Fibroblast of villous mesenchyme (primary cell): ENCODE results near the gene TSPEAR. TPM values are rescaled to one million over a fixed set of nuclear protein-coding genes. Genes with fewer than 3 reads are reported as not detected.

Experiments
- DNase-seq: peaks from one replicate; pipeline ENCODE4 v3.0.0-alpha.2; 2010; ENCODE audit warnings: low read depth
- H3K4me3 ChIP-seq: 2 replicates; pipeline ENCODE4 v1.5.1; 2011; ENCODE audit warnings: low read depth, mild to moderate bottlenecking, low read length
- CTCF ChIP-seq: IDR thresholded peaks from 2 replicates; pipeline ENCODE4 v1.5.1; 2012; ENCODE audit warnings: low read depth, mild to moderate bottlenecking, low read length; ENCODE audit not compliant: insufficient read depth
- total RNA-seq: library from RNA; depleted of rRNA; stranded (reverse); fragments of >200 nt; gene quantifications from 2 replicates; pipeline ENCODE4 v1.2.3, GENCODE V29; 2012

Gene TSPEAR
- total RNA-seq, 1 donor: not detected

- no peak overlapping the region for H3K4me3 ChIP-seq
- DNase-seq: no peak
- no peak for TF ChIP-seq CTCF
Measured at GRCh38 chr21:44544566-44544965, 166.8 kb downstream of the TSPEAR start.

- no peak for TF ChIP-seq CTCF
- DNase-seq: no peak
- no peak overlapping the region for H3K4me3 ChIP-seq
Measured at GRCh38 chr21:44542716-44543115, 168.7 kb downstream of the TSPEAR start.

GRCh38 chr21:44540741-44541288, 170.6 kb downstream of the TSPEAR start:
- TF ChIP-seq CTCF: no peak
- H3K4me3 ChIP-seq: no peak overlapping the region
- no peak for DNase-seq

- H3K4me3 ChIP-seq: no peak within 1 kb of the TSS
- no peak for DNase-seq
- no peak for TF ChIP-seq CTCF
Measured at GRCh38 chr21:44539991-44540666, 171.2 kb downstream of the TSPEAR start, which contains the start of gene KRTAP10-1. KRTAP10-1 (minus strand) TSS chr21:44540195; CDS start chr21:44540150, 45 bp downstream.

GRCh38 chr21:44539046-44539445, 172.3 kb downstream of the TSPEAR start:
- H3K4me3 ChIP-seq: no peak overlapping the region
- DNase-seq: no peak
- no peak for TF ChIP-seq CTCF

- DNase-seq: no peak
- TF ChIP-seq CTCF: no peak
Measured at GRCh38 chr21:44537930-44538911, 173.2 kb downstream of the TSPEAR start.

More at GRCh38 chr21:44537930-44538911, 173.2 kb downstream of the TSPEAR start:
- H3K4me3 ChIP-seq: no peak overlapping the region
